ENCODE measurements around the gene ZBED4.

DNA sequence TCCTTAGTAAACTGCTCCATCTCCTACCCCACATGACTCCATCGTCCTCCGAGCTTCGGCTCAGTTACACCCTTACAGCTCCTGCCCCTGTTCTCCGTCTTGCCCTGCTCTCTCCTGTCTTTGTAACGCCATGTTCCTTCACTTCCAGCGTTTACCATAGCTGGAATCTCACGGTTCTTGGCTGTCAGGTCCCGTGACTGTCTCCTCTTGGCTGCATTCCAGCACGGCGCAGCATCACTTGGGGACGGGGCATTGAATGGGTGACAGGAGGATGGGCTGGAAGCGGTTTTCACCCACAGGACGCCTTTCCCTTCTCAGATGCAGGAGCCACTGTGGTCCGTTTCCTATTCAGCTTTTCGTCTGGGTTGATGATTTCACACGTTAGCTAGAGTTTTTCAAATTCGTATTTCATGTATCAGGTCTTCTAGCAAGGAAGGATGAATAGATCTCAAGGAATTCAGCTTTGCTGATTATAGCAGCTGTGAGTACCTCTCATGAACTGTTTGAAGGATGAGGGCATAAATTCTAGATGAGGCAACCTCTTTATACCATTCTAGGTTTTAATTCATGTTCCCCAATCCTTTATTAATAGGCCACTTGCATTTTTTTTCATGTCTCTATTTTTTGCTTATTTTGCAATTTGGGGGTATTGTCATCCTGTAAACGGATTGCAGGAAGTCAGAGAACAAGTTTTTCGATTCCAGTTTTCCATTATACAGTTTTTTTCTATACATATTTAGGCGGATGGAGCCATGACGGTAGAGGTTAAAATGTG lies 29.1 kb downstream of the ZBED4 start:
- TF ChIP-seq, protein P1, sequence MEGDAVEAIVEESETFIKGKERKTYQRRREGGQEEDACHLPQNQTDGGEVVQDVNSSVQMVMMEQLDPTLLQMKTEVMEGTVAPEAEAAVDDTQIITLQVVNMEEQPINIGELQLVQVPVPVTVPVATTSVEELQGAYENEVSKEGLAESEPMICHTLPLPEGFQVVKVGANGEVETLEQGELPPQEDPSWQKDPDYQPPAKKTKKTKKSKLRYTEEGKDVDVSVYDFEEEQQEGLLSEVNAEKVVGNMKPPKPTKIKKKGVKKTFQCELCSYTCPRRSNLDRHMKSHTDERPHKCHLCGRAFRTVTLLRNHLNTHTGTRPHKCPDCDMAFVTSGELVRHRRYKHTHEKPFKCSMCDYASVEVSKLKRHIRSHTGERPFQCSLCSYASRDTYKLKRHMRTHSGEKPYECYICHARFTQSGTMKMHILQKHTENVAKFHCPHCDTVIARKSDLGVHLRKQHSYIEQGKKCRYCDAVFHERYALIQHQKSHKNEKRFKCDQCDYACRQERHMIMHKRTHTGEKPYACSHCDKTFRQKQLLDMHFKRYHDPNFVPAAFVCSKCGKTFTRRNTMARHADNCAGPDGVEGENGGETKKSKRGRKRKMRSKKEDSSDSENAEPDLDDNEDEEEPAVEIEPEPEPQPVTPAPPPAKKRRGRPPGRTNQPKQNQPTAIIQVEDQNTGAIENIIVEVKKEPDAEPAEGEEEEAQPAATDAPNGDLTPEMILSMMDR (IDR thresholded peaks at IDR 0.05): no peak
- TF ChIP-seq POLR2A (IDR thresholded peaks at IDR 0.05): no peak
